NOMO-1 treated with dmso at 0.1 percent for 144 hours (cell line): ENCODE measurements around the gene MYADM.

Experiments
- DNase-seq: peaks from one replicate; lab custom pipeline; 2025; ENCODE audit not compliant: unreplicated experiment; lab: John Stamatoyannopoulos, UW

Gene MYADM

GRCh38 chr19:53909471-53910169 is 41.9 kb downstream of the MYADM start:
- no peak for DNase-seq

- DNase-seq, result no peak
Observed at GRCh38 chr19:53910170-53910518, 42.5 kb downstream of the MYADM start.

GRCh38 chr19:53912653-53913052 is 45.0 kb downstream of the MYADM start:
- DNase-seq, result no peak

DNA sequence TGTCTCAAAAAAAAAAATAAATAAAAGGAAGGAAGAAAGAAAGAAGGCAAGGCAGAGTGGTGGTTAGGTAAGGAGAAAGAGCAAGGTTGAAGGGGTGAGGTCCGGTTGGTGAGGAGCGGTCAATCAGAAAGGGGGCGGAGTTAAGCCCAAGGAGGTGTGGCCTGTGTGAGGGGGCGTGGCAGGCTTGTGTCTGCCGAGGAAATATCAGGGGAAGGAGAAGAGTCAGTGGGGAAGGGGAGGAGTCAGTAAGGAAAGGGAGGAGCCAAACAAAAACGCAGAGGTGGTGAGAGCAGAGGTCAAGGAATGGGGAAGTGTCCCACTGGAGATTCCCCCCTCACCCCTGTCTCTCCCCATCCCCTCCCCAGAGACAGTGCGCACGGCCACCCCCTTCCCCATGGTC is 47.3 kb downstream of the MYADM start:
- no peak for DNase-seq

DNA sequence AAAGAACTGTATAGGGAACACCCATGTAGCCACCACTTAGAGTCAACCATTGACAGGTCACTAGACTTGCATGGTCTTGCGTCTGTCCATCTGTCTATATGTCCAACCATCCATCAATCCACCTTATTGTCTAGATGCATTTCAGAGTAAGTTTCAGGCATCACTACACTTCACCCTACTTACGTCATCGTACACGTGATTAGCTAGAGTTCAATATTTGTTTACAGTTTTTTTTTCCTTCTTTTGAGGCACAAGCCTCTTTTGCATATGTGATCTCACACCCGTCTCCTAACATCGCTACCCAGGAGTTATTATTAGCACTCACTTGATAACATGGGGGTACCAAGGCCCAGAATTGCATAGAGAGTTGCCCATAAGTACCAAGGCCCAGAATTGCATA is 48.3 kb downstream of the MYADM start:
- DNase-seq, result no peak

DNA sequence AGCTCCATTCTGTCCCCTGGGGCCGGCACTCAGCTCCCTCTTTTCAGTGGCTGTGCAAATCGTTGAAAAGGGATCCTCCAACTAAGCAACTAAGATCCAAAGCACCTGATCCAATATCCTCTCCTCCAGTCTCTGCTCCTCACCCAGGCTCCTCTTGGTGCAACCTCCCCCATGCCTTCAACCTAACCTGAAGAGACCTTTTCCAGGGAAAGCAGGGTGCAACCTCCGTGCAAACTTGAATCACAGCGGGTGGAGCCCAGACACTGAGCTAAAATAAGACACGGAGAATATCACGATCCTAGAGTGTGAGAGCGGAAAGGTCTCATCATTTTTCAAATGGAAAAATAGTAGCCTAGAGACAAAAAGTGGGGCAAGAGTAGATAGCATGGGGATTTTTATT is 49.7 kb downstream of the MYADM start:
- DNase-seq, result no peak
